Left ventricle myocardium inferior (tissue), 1 donor: ENCODE results near the gene HNRNPA0. TPM values are rescaled to one million over a fixed set of nuclear protein-coding genes. Genes with fewer than 3 reads are reported as not detected.

Experiments used
- DNase-seq: peaks from one replicate; pipeline ENCODE4 v3.0.0-alpha.2; 2020
- H3K27ac ChIP-seq: fragments of 200-600 bp; replicated peaks from 2 replicates; pipeline ENCODE4 v1.8.0; 2021
- H3K27me3 ChIP-seq: fragments of 200-600 bp; 2 replicates; pipeline ENCODE4 v1.8.0; 2021; ENCODE audit warnings: low read depth
- H3K36me3 ChIP-seq: fragments of 200-600 bp; 2 replicates; pipeline ENCODE4 v1.8.0; 2021
- H3K4me1 ChIP-seq: fragments of 200-600 bp; 2 replicates; pipeline ENCODE4 v1.8.0; 2021
- H3K4me3 ChIP-seq: fragments of 200-600 bp; 2 replicates; pipeline ENCODE4 v1.8.0; 2021; ENCODE audit warnings: mild to moderate bottlenecking, moderate library complexity
- H3K9me3 ChIP-seq: fragments of 200-600 bp; replicated peaks from 2 replicates; pipeline ENCODE4 v1.8.0; 2021
- intact Hi-C: fragments of 100-400 bp; cut with micrococcal nuclease; formaldehyde crosslinking; loops from one replicate; pipeline ENCODE4 v1.11.0; 2022
- total RNA-seq: library from RNA; stranded (reverse); fragmentation: NEBNext Ultra II Directional; extraction: Animal tissue kit (Norgen Biotek cat#: 25700); gene quantifications from one replicate; pipeline ENCODE4 v1.2.1, GENCODE V29; 2021
- TF ChIP-seq, protein P1 (sequence below): fragments of 200-600 bp; IDR thresholded peaks from 2 replicates; pipeline ENCODE4 v1.8.0; 2021; ENCODE audit warnings: antibody characterized with exemption, mild to moderate bottlenecking, borderline replicate concordance
- donor health status: DM: no; HTN: yes; CAD: no; lungs with severe emphysema.

HNRNPA0 gene
- total RNA-seq, 1 donor from 2014 or later, result 13.1 TPM

DNA sequence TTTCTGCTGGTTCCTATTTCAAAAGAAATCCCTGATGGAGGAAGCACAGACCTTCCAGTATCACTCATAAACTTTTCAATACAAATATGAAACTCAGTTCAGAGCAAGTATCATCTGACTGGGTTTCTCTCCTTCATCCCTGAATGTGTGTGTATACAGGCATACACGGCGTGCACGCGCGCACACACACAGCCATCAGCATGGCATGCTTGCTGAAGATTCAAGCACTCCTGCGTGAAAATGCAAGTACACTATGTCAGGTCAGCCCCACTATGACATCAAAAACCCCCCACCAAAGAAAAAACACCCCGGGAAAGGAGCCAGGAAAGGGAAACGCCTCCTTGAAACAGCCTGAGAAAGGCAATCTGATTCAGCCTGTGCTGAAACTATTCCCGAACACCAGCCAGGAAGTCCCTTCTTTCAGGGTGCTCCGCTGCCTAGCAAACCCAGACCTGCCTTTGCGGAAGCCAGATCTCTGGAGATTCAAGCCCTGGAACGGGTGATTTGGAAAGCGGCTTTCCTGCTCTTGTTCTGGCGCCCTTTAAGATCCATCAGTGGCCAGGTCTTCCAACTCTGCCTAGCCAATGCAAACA, 19.1 kb downstream of the HNRNPA0 start:
- Histone ChIP-seq H3K27ac (peak overlapping the region; percentile 84), H3K27me3 (no peaks in the 10 kb centered on the region), H3K36me3 (no peaks in the 10 kb centered on the region), H3K4me3 (peak overlapping the region; percentile 68), H3K4me1 (peaks cover 74% of the 10 kb centered on the region), H3K9me3 (no peaks in the 10 kb centered on the region)
- intact Hi-C loops, result no loop called here
- TF ChIP-seq, protein P1, sequence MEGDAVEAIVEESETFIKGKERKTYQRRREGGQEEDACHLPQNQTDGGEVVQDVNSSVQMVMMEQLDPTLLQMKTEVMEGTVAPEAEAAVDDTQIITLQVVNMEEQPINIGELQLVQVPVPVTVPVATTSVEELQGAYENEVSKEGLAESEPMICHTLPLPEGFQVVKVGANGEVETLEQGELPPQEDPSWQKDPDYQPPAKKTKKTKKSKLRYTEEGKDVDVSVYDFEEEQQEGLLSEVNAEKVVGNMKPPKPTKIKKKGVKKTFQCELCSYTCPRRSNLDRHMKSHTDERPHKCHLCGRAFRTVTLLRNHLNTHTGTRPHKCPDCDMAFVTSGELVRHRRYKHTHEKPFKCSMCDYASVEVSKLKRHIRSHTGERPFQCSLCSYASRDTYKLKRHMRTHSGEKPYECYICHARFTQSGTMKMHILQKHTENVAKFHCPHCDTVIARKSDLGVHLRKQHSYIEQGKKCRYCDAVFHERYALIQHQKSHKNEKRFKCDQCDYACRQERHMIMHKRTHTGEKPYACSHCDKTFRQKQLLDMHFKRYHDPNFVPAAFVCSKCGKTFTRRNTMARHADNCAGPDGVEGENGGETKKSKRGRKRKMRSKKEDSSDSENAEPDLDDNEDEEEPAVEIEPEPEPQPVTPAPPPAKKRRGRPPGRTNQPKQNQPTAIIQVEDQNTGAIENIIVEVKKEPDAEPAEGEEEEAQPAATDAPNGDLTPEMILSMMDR, result no peak
- peak; percentile 32 for DNase-seq

DNA sequence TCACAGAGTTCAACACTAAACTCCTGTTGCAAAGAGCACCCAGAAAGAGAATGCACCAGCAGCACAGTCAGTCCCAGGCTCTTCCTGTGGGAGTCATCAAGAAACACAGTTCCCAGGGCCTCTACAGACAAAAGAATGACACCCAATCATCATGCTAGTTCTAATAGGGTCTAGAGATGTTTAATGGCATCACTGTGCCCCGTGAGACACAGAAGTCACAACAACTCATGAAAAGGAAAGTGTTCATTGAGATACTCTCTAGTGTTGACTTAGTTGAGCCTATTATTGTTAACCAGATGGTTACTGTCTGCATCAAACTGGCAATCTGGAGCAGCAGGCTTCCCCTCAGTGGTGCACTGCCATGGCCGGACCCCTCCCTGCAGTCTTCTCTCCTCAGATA, 19.8 kb downstream of the HNRNPA0 start:
- no peaks in the 10 kb centered on the region for H3K9me3 ChIP-seq
- no peaks in the 10 kb centered on the region for H3K27me3 ChIP-seq
- DNase-seq, result no peak
- H3K36me3 ChIP-seq, result no peaks in the 10 kb centered on the region
- H3K27ac ChIP-seq, result peak overlapping the region; percentile 84
- peak overlapping the region; percentile 68 for H3K4me3 ChIP-seq
- intact Hi-C loops, result no loop called here
- TF ChIP-seq, protein P1, result no peak
- peaks cover 69% of the 10 kb centered on the region for H3K4me1 ChIP-seq

DNA sequence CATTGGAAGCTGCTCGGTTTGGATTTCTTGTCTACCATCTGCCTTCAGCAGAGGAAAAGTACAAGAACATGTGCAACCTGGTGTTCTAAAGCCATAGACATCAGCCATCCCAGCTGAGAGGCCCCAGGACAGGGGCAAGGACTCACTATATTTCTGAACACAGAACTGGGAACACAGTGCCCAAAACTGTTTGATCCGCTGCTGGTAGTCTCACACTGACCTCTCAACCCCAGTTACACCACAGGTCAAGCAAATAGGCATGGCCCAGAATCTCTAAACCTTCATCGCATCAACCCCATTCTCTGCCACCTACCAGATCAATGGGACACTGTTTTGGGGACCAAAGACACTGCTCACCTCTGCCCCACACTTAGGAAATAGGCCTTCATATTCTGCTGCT, 20.2 kb downstream of the HNRNPA0 start:
- no peaks in the 10 kb centered on the region for H3K36me3 ChIP-seq
- peak overlapping the region; percentile 84 for H3K27ac ChIP-seq
- intact Hi-C loops, result no loop called here
- TF ChIP-seq, protein P1, result no peak
- H3K4me1 ChIP-seq, result peaks cover 68% of the 10 kb centered on the region
- peak overlapping the region; percentile 68 for H3K4me3 ChIP-seq
- no peaks in the 10 kb centered on the region for H3K9me3 ChIP-seq
- H3K27me3 ChIP-seq, result no peaks in the 10 kb centered on the region
- DNase-seq, result no peak

DNA sequence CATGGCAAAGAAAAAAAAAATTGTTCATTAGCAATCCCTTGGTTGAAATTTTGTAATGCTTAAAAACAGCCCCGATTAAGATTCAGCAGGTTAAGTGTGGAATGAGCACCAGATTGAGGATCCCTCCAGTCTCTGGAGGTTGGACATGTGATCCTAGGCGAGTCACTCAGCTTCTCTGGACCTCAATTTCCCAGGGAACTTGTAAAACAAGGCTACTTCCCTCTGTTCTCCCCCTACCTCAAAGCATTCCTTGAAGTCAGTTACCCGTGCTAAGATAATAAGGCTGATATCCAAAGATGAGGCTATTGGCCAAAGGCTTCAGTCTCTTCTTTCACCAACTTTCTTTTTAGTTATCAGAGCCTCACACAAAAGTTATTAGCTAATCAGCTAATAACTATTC, 21.2 kb downstream of the HNRNPA0 start:
- no peak for DNase-seq
- H3K9me3 ChIP-seq, result no peaks in the 10 kb centered on the region
- intact Hi-C loops, result no loop called here
- TF ChIP-seq, protein P1, result no peak
- peaks cover 59% of the 10 kb centered on the region for H3K4me1 ChIP-seq
- H3K27ac ChIP-seq, result no peak overlapping the region
- H3K27me3 ChIP-seq, result no peaks in the 10 kb centered on the region
- no peak overlapping the region for H3K4me3 ChIP-seq
- H3K36me3 ChIP-seq, result no peaks in the 10 kb centered on the region

DNA sequence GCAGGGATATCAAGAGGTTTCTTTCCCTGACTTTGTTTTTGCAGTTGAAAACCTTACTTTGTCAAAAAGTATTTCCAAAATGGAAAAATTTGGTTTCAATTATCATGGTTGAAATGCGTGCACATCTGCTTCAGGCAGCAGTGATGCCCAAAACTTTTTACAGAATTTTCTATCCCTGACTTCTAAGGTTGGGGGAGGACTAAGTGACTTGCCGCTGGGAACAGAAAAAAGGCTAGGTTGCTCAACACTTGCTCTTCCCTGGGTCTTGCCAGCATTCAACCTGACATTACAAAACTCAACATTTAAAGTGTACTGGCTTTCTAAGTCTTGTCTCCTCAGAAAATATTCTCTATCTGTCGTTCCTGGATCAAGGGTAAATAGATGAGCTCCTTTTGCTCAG, 23.0 kb downstream of the HNRNPA0 start:
- no peaks in the 10 kb centered on the region for H3K9me3 ChIP-seq
- intact Hi-C loops, result no loop called here
- no peaks in the 10 kb centered on the region for H3K27me3 ChIP-seq
- DNase-seq, result no peak
- H3K36me3 ChIP-seq, result no peaks in the 10 kb centered on the region
- H3K4me3 ChIP-seq, result no peak overlapping the region
- peaks cover 45% of the 10 kb centered on the region for H3K4me1 ChIP-seq
- no peak overlapping the region for H3K27ac ChIP-seq
- TF ChIP-seq, protein P1, result no peak
